HuH-7.5 (cell line): Measurements from ENCODE around the gene POLK.
A peak's percentile ranks its signal among the peaks of the same experiment; 100 is the strongest.
"Not testable (repeated sequence)": the region's sequence is repeated elsewhere in the genome, so short reads cannot be mapped to it uniquely, and the experiment has no call there.

Experiments
- DNase-seq: peaks from one replicate; pipeline ENCODE4 v3.0.0; 2011; ENCODE audit warnings: low spot score

Gene POLK

DNA sequence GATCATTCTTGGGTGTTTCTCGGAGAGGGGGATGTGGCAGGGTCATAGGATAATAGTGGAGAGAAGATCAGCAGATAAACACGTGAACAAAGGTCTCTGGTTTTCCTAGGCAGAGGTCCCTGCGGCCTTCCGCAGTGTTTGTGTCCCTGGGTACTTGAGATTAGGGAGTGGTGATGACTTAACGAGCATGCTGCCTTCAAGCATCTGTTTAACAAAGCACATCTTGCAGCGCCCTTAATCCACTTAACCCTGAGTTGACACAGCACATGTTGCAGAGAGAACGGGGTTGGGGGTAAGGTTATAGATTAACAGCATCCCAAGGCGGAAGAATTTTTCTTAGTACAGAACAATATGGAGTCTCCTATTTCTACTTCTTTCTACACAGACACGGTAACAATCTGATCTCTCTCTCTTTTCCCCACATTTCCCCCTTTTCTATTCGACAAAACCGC lies 99.2 kb downstream of the POLK start:
- DNase-seq, result not testable (repeated sequence)

DNA sequence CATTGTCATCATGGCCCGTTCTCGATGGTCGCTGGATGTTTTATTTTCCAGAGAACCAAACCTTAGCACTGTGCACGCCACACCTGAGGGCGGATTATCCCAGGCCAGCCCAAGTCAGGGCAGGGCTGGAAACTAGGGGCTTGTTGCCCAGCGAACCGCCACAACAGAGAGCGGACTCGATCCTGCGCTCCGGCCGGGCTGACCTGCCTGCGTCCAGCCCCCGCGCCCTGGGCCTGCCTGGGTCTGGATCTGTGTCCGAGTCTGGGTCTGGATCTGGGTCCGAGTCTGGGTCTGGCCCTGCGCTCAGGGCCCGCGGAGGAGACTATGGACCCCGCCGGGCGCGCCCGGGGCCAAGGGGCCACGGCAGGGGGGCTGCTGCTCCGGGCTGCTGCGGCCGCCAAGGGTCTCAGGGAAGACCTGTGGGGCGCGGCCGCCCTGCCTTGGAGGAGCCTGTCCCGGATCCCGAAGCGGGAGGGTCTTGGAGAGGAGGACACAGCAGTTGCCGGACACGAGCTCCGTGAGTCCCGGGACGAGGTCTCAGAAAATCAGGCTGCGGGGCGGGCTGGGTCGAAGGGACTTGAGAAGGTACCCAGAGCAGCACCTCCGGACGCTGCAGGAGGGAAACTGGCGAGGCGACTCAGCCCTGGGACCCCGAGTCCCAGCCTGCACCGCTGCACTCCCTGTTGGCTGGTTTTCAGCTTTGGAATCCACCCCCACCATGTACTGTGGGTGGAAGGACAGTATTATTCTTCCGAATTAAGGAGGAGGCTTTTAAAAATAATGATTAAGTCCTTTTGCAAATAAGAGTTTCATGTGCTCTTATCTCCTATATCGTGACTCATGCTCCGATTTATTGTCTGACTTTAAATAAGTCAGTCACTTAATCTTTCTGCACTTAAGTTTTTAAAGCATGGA lies 99.9 kb downstream of the POLK start, which contains the start of gene ANKDD1B:
Gene ANKDD1B, plus strand, starts transcription at position 143 of the 915 bp plus-strand sequence. Its CDS starts 182 bp downstream, at position 325.
- peak; percentile 38 for DNase-seq

DNA sequence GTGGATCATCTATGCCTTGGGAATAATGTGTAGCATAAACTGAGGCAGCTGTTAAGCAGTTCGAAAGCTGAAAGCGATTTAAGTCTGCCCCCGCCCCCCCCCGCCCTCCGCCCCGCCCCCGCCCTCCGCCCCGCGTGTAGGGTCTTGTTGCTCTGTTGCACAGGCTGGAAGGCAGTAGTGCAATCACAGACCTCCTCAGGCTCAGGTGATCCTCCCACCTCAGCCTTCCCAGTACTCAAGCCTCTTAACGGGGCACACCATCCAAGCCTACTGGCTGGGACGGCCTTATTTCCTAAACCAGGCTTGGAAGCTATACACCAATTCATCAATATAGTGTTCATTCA lies 100.5 kb downstream of the POLK start:
- no peak for DNase-seq

DNA sequence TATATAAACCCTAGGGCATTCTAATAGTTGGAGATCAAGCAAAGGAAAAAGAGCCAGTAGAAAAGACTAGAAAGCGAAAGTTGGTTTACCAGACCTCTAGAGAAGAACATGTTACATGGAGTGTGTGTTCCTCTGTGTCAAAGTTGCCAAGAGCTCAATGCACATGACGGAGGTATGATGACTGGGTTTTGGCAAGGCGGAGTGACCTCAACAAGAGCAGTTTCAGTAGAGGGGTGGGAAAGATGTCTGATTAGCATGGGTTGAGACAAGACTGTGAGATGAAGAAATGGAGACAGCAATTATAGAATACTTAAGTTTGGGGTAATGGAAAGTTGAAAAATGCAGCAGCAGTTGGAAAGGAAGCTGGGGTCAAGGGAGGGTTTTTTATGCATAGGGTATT lies 101.2 kb downstream of the POLK start:
- DNase-seq, result no peak

DNA sequence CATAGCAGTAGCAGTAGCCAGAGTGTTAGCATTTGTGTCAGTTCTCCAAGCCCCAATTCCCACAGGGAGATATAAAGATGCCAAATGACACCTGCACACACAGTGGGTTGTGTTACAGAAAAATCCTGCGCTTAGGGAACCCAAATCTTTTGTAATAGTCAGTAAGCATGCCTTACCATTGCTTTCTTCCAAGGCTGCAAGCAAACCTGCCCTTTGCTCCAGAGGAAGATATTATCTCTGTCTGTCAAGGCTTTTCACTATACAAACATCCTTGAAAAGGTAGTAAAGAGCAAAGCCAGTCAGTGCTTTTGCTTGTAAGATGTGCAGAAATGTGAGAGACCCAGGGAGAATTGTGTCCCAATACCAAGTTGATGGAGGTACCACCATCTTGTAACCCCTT lies 102.5 kb downstream of the POLK start:
- DNase-seq, result no peak

DNA sequence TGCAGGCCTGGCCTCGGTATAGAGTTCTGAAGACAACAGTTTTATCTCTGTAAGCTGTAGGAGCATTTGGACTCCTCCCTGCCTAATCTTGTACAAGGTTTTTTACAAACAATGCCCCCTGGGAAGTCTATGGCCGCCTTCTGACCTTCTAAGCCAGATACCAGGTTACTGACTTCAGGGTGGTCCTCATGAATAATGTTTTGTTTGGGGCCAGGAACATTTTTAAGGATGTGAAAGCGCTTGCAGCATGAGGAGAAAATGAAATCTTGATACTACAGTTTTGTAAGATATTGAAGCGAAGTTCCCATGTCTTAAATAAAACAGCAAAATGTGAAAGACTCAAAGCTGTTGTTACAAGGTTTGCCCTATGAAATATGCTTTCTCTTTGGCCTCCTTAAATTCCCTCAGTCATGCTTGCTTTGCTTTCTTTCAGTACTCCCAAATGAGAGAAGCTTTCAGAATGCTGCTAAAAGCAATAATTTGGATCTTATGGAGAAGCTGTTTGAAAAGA lies 104.7 kb downstream of the POLK start:
- no peak for DNase-seq

DNA sequence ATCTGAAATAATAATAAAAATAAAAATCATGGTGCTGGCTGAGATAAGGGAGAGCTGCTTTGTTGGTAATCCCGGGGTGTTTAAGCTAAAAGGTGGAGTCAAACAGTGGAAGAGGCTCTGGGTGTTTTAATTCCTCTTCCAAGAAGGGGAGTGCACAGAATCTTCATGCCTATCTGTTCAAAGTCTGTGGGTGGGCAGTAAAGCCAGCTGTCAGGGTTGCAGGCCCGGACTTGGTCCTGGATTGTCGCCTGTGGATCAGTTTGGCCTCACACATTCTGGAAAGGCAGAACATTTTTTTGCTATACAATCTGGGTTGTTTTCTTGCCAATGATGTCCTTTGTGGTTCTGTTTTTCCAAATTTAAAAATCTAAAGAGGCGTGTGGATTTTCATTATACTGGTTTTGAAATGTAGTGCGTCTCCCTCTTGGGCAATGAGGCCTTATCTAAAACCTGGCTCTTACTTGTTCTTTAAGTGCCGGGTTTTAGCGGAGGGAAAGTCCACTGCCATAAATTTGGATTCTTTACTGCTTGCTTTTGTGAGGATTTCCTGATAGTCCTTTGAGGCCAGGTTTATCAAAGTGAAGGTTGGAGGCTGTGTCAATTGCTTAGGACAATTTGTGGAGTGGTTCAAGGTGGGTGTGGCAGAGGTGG lies 105.4 kb downstream of the POLK start:
- no peak for DNase-seq

DNA sequence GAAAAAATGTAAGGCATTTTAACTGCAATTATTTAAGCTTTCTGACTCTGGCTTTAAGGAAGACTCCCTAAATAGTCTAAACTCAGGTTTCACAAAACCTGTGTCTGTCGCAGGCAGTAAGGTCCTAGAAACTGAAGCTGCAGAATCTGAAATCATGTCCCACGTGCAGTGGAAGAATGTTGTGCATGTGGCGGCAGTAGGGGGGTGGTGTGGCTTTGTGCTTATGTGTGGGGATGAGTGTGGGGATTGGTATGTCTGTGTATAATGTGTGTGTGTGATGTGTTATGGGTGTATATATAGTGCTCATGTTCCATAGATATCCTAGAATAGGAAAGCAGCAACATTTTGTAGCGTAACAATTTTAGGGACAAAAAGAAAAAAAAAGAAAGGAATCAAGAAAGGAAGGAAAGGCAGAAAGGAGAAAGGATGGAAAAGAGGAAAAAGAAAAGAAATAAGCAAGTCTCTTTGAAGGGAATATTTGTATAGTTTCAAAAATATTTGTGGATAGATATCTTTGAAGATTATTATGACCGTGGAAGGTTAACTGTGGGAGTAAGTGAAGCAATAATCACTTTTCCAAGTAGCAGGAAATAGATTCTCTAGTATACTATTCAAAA lies 106.2 kb downstream of the POLK start:
- DNase-seq, result no peak

GRCh38 chr5:75620184-75620959 lies 108.7 kb downstream of the POLK start:
- DNase-seq, result no peak

- no peak for DNase-seq
Observed at GRCh38 chr5:75622564-75622963, 110.9 kb downstream of the POLK start.

DNA sequence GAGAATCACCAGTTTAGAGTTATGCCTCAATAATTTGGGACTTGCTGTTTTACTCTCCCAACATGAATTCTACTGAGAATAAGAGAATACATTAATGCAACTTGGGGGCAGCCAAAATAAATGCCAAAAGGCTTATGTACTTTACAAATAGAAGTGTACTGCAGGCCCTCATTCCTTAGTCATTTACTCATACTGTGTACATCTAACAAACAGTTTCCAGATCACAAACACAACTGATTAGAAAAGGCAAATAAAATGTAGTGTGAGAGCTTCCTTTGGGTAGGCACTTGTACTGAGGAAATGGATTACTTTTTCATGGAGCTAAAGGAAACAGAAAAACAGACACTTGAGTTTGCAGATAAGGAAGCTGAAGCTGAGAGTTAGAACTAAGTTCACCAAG lies 112.2 kb downstream of the POLK start:
- no peak for DNase-seq

GRCh38 chr5:75626959-75627358 lies 115.3 kb downstream of the POLK start:
- DNase-seq, result no peak

DNA sequence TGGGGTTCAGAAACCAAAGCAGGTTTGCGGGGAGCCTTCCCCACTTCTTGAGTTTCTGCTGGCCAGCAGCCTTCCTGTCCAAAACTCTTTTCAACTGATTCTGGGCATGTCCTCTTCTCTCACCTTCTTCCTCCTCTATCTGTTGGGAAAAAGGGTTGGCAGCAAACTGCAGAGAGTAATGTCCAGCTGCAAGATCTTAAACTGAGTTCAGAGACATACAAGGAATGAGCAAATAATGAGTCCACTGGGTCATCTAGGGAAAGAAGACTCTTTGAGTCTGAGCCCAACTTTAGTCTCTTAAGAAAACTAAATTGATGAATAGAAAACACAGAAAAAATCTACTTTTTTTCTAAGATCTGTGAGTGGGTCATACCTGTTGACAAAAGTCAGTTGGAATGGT lies 116.1 kb downstream of the POLK start:
- DNase-seq, result no peak

DNA sequence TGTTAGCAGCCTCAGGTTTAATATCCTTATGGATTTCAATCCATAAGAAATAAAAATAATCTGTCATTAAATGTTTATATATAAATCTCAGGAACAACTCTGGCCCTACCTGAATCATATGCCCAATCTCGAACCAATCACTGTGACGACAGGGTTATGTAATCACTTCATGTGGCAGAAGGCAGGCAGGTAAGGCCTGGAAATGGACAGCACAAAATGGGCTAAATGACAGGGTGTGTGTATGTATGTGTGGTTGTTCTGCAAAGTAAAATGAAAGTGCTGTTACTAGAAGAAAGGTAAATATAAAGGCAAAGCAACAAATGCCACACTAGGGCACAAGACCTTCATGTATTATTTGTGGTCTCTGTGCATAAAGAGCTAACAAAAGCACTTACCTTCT lies 119.2 kb downstream of the POLK start:
- no peak for DNase-seq

DNA sequence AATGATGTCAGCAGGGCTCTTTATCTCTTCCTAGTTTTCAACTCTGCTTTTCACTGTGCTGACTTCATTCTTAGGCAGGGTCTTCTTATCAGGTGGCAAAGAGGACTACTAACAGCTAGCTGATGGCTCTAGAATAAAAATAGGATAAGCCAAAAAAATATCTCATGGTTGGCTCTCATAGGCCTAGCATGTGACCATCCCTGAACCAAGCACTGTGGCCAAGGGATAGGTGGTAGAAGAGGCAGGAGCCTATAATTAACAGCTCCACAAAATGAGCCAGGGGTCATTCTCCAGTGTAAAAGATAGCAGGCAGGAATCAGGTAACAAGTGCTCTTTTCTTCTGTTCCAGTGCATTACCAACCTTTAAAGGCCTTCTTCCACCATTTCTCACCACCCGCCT lies 120.6 kb downstream of the POLK start:
- no peak for DNase-seq

DNA sequence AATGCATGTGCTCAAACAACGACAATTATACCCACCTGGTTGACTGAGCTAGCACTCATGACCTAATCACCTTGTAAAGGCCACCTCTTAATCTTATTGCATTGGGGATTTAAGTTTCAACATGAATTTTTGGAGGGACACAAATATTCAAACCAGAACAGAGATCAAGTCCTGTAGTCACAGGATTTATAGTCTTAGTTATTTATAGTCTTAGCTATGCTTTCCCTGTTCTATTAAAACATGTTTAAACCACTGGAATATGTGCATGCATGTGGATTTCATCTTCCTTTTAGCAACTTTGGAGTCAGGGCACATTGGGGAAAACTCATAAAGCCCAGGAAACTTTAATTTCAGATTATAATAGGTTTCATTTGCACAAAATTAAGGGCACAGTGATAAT lies 126.3 kb downstream of the POLK start:
- no peak for DNase-seq

DNA sequence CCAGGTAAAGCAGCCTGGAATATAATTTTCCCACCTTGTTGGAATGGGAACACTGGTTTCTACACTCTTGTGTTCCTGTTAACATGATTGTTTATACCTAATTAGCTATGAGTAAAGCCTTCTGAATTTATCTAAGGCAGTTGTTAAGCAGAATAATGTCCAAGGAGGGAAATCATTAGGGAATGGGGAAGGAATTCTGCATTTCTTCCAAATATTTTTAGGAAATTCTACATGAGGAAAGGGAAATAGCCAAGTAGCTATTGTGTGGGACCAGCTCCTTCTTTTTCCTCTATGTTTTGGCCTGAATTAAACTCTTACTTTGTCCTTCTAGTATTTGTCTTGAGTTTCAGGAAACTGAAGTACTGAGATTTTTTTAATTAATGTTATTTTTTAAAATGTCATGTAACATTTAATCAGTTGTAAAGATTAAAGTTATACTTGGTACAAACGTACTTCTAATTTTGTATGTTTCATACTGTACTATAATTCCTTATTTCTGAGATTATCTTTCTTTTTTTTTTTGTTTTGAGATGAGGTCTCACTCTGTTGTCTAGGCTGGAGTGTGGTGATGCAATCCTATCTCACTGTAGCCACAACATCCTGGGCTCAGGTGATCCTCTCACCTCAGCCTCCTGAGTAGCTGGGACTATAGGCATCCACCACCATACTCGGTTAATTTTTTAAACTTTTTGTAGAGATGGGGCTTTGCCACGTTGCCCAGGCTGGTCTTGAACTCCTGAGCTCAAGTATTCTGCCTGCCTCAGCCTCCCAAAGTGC lies 128.0 kb downstream of the POLK start:
- no peak for DNase-seq

DNA sequence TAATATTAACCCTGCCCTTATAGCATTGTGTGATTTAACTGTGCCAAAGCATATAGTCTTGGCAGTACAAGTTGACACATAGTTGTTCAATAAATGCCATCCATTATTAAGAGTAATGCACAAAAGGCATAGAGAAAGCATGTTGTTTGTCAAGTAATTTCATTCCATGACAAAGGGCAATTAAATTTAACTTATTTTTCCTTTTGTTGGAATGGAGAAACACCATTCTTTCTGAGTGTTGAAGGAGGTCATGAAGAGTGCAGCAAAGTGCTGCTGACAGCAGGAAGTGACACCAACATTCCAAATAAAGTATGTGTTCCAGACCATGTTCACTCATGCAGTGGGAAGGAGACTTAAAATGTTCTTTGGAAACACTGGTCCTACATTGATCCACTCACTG lies 128.7 kb downstream of the POLK start:
- no peak for DNase-seq

GRCh38 chr5:75640826-75641225 lies 129.1 kb downstream of the POLK start:
- no peak for DNase-seq

- no peak for DNase-seq
Observed at GRCh38 chr5:75648712-75649111, 137.0 kb downstream of the POLK start.
